IMR-90 (cell line): Measurements from ENCODE around the gene BTBD6.

Experiments used
- BHLHE40 ChIP-seq: fragments of 150-350 bp; IDR thresholded peaks from 2 replicates; pipeline ENCODE4 v1.6.1; 2016; ENCODE audit warnings: mild to moderate bottlenecking, low read depth, low read length
- CEBPB ChIP-seq: IDR thresholded peaks from 2 replicates; pipeline ENCODE4 v1.6.1; 2012; ENCODE audit warnings: low read depth, low read length, improper control_type of control experiment
- CTCF ChIP-seq: conservative IDR thresholded peaks from 2 replicates; pipeline ENCODE4 v1.5.1; 2012; ENCODE audit warnings: mild to moderate bottlenecking, low read depth, low read length, improper control_type of control experiment
- MAZ ChIP-seq: IDR thresholded peaks from 2 replicates; pipeline ENCODE4 v1.6.1; 2012; ENCODE audit warnings: low read depth, mild to moderate bottlenecking, low read length, improper control_type of control experiment, moderate library complexity, borderline replicate concordance
- MXI1 ChIP-seq: IDR thresholded peaks from 2 replicates; pipeline ENCODE4 v1.6.1; 2012; ENCODE audit warnings: low read depth, mild to moderate bottlenecking, low read length, moderate library complexity, borderline replicate concordance
- NFE2L2 ChIP-seq: fragments of 150-350 bp; IDR thresholded peaks from 2 replicates; pipeline ENCODE4 v1.6.1; 2016; ENCODE audit warnings: low read depth, mild to moderate bottlenecking, low read length
- POLR2A ChIP-seq: IDR thresholded peaks from 2 replicates; pipeline ENCODE4 v1.6.1; 2012; ENCODE audit warnings: mild to moderate bottlenecking, low read depth, low read length
- RAD21 ChIP-seq: IDR thresholded peaks from 2 replicates; pipeline ENCODE4 v1.6.1; 2012; ENCODE audit warnings: low read length, improper control_type of control experiment

DNA sequence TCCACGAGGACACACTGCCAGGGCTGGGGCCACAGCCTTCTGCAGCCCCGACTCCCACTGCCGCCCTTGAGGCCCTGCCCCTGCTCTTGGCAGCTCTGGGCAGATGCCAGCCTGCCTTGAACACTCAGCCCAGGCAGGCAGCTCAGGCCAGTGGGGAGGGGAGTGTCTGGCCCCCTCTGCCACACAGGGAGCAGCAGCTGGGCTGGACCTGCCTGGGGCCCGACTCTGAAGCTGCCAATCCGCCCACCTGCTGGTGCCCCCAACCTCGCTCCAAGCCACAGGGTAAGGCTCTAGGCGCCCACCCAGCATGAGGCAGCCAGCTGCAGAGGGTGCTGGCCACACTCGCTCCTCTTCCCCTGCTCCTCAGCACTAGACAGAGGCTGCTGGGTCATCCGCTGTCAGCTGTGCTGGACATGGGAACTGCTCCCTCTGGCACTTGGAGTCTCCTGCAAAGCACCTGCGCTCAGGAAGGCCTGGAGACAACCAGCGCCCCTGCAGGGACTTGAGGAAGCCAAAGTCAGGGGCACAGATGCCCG is 42.6 kb upstream of the BTBD6 start:
- TF ChIP-seq CEBPB (no peak), CTCF (no peak), RAD21 (no peak), BHLHE40 (no peak), NFE2L2 (no peak), POLR2A (no peak), MXI1 (no peak), MAZ (no peak)
